CD14-positive monocyte (primary cell): ENCODE data around the gene SLC2A1. TPM values are rescaled to one million over a fixed set of nuclear protein-coding genes. Genes with fewer than 3 reads are reported as not detected.
A peak's percentile ranks its signal among the peaks of the same experiment; 100 is the strongest.

Experiments
- DNase-seq, 3 donors: peaks; one replicate each; pipeline ENCODE4 v3.0.0-alpha.2; 2011 to 2022
- H2AFZ ChIP-seq: 2 replicates; pipeline ENCODE4 v1.6.0; 2012; ENCODE audit warnings: mild to moderate bottlenecking, low read depth, low read length, inconsistent platforms; ENCODE audit not compliant: insufficient read depth, poor library complexity, severe bottlenecking
- H3K27ac ChIP-seq, 2 donors: 1 replicate in 1 of 2; 2 replicates in 1 of 2; pipeline ENCODE4 v1.5.1; 2012 to 2013; ENCODE audit warnings: low read length in 2 of 2, control low read depth in 1 of 2, inconsistent platforms in 1 of 2, low read depth in 1 of 2, mild to moderate bottlenecking in 1 of 2
- H3K27me3 ChIP-seq, 2 donors: one replicate each; pipeline versions ENCODE4 v1.6.0 to v1.6.1; 2011 to 2013; ENCODE audit warnings: low read length in 2 of 2; ENCODE audit not compliant: control insufficient read depth in 2 of 2, insufficient read depth in 2 of 2
- H3K36me3 ChIP-seq, 2 donors: replicated peaks in 1 of 2; 1 replicate in 1 of 2; 2 replicates in 1 of 2; pipeline versions ENCODE4 v1.5.1 to v1.6.1; 2012 to 2013; ENCODE audit warnings: low read length in 2 of 2, control low read depth in 1 of 2, inconsistent platforms in 1 of 2, mild to moderate bottlenecking in 1 of 2; ENCODE audit not compliant: insufficient read depth in 2 of 2, control insufficient read depth in 1 of 2
- H3K4me1 ChIP-seq, 2 donors: 1 replicate in 1 of 2; 2 replicates in 1 of 2; pipeline versions ENCODE4 v1.5.1 to v1.6.1; 2012 to 2013; ENCODE audit warnings: low read length in 2 of 2, control low read depth in 1 of 2, inconsistent platforms in 1 of 2, mild to moderate bottlenecking in 1 of 2, moderate library complexity in 1 of 2; ENCODE audit not compliant: insufficient read depth in 2 of 2, control insufficient read depth in 1 of 2
- H3K4me2 ChIP-seq: replicated peaks from 2 replicates; pipeline ENCODE3; 2012; ENCODE audit warnings: low read length, moderate library complexity, mild to moderate bottlenecking; ENCODE audit not compliant: poor library complexity, severe bottlenecking; ENCODE audit errors: extremely low read depth
- H3K4me3 ChIP-seq, 3 experiments: fragments of 200-600 bp in 1 of 3; sonication (generic) in 1 of 3; replicated peaks in 1 of 3; 1 replicate in 2 of 3; 2 replicates in 1 of 3; pipeline ENCODE4 v1.5.1; 2011 to 2013; ENCODE audit warnings: low read length in 3 of 3, mild to moderate bottlenecking in 3 of 3, control low read depth in 2 of 3, low read depth in 2 of 3, inconsistent platforms in 1 of 3, moderate library complexity in 1 of 3
- H3K79me2 ChIP-seq: 2 replicates; pipeline ENCODE4 v1.6.0; 2012; ENCODE audit warnings: mild to moderate bottlenecking, control low read depth, inconsistent platforms, low read length, moderate library complexity; ENCODE audit not compliant: insufficient read depth
- H3K9ac ChIP-seq: 2 replicates; pipeline ENCODE4 v1.6.0; 2017; ENCODE audit warnings: low read length, mild to moderate bottlenecking; ENCODE audit not compliant: insufficient read depth, poor library complexity, severe bottlenecking
- H3K9me3 ChIP-seq, 2 donors: replicated peaks in 1 of 2; 1 replicate in 1 of 2; 2 replicates in 1 of 2; pipeline versions ENCODE4 v1.5.1 to v1.6.1; 2012 to 2013; ENCODE audit warnings: low read length in 2 of 2, control low read depth in 1 of 2; ENCODE audit not compliant: control insufficient read depth in 1 of 2, insufficient read depth in 1 of 2
- H4K20me1 ChIP-seq: 2 replicates; pipeline ENCODE4 v1.6.0; 2012; ENCODE audit warnings: mild to moderate bottlenecking, low read length, control low read depth, moderate library complexity; ENCODE audit not compliant: insufficient read depth
- H3K27ac Mint-ChIP-seq, 7 donors: one replicate each; pipeline ENCODE4 v1.8.0; 2020; ENCODE audit warnings: mild to moderate bottlenecking in 7 of 7, mixed read lengths in 7 of 7, moderate library complexity in 6 of 7, inconsistent platforms in 2 of 7
- H3K27me3 Mint-ChIP-seq, 3 donors: one replicate each; pipeline ENCODE4 v1.8.0; 2021 to 2022; ENCODE audit warnings: low read depth in 3 of 3, mild to moderate bottlenecking in 3 of 3, mixed read lengths in 3 of 3, moderate library complexity in 3 of 3, inconsistent platforms in 1 of 3
- H3K36me3 Mint-ChIP-seq, 2 donors: one replicate each; pipeline ENCODE4 v1.8.0; 2020; ENCODE audit warnings: mixed read lengths in 2 of 2, inconsistent platforms in 1 of 2, mild to moderate bottlenecking in 1 of 2
- H3K4me1 Mint-ChIP-seq: one replicate; pipeline ENCODE4 v1.8.0; 2020; ENCODE audit warnings: mild to moderate bottlenecking, mixed read lengths
- H3K4me3 Mint-ChIP-seq, 2 donors: one replicate each; pipeline ENCODE4 v1.8.0; 2020; ENCODE audit warnings: mild to moderate bottlenecking in 2 of 2, mixed read lengths in 2 of 2, moderate library complexity in 1 of 2
- H3K9me3 Mint-ChIP-seq, 7 donors: one replicate each; pipeline ENCODE4 v1.8.0; 2020 to 2022; ENCODE audit warnings: mixed read lengths in 7 of 7, mild to moderate bottlenecking in 6 of 7, moderate library complexity in 6 of 7, inconsistent platforms in 2 of 7
- WGBS: methylation state at CpG from one replicate; pipeline ENCODE4 v1.1.5; 2013; ENCODE audit warnings: missing lambda C conversion rate; ENCODE audit not compliant: insufficient coverage; 5-methylcytosine and 5-hydroxymethylcytosine counted together
- intact Hi-C, 2 donors: fragments of 100-400 bp; cut with micrococcal nuclease; formaldehyde crosslinking; loops; one replicate each; pipeline versions ENCODE4 v1.15.0 to v1.15.1; 2023
- polyA plus RNA-seq, 3 donors: library from polyadenylated mRNA; depleted of rRNA in 1 of 3; unstranded in 2 of 3; stranded (reverse) in 1 of 3; fragments of 300-500 nt in 2 of 3; fragments of >200 nt in 1 of 3; fragmentation: Illumina TruSeq in 2 of 3; gene quantifications; 1 replicate in 2 of 3; 2 replicates in 1 of 3; pipeline ENCODE4 v1.2.3, GENCODE V29; 2012 to 2021
- TF ChIP-seq, protein P1 (sequence below): fragments of 200-600 bp; IDR thresholded peaks from one replicate; pipeline ENCODE4 v1.8.0; 2022; ENCODE audit warnings: antibody characterized with exemption, mild to moderate bottlenecking

Gene SLC2A1
- polyA plus RNA-seq, 3 donors: 0.56 to 5.0 (median 0.71) TPM

DNA sequence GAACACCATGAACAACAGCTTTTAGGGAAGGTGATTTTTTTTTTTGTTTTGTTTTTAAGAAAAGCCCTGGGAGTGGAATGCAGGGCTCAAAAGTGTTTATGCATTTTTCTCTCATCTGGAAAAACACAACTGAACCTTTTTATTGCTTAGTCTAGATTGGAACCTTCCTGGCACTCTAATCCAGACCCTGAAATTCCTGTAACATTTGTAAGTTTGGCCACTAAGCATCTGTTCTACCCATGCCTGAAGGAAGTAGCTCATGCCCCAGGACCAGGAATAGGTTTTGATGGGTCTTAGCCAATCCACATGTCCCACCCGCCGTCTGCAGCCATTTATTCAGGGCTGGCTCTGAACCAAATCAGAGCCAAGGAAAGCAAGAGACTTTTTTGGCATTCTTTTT lies 39.7 kb upstream of the SLC2A1 start:
- Histone ChIP-seq H4K20me1 (no peaks in the 10 kb centered on the region), H3K79me2 (no peaks in the 10 kb centered on the region), H3K4me3 (no peak overlapping the region), H3K36me3 (no peaks in the 10 kb centered on the region), H3K9ac (no peak overlapping the region), H3K4me1 (peaks cover 7 to 9% of the 10 kb centered on the region in 2 donors), H3K9me3 (no peaks in the 10 kb centered on the region), H3K4me2 (no peak overlapping the region), H3K27me3 (no peaks in the 10 kb centered on the region), H3K27ac (no peak overlapping the region), H2AFZ (no peak overlapping the region)
- H3K36me3 Mint-ChIP-seq: no peaks in the 10 kb centered on the region
- TF ChIP-seq, protein P1, sequence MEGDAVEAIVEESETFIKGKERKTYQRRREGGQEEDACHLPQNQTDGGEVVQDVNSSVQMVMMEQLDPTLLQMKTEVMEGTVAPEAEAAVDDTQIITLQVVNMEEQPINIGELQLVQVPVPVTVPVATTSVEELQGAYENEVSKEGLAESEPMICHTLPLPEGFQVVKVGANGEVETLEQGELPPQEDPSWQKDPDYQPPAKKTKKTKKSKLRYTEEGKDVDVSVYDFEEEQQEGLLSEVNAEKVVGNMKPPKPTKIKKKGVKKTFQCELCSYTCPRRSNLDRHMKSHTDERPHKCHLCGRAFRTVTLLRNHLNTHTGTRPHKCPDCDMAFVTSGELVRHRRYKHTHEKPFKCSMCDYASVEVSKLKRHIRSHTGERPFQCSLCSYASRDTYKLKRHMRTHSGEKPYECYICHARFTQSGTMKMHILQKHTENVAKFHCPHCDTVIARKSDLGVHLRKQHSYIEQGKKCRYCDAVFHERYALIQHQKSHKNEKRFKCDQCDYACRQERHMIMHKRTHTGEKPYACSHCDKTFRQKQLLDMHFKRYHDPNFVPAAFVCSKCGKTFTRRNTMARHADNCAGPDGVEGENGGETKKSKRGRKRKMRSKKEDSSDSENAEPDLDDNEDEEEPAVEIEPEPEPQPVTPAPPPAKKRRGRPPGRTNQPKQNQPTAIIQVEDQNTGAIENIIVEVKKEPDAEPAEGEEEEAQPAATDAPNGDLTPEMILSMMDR: no peak
- peaks cover 8% of the 10 kb centered on the region for H3K4me1 Mint-ChIP-seq
- no peak for DNase-seq
- H3K4me3 Mint-ChIP-seq: no peak overlapping the region
- H3K9me3 Mint-ChIP-seq: peaks cover 0 to 4% (median 0%) of the 10 kb centered on the region in 7 donors
- no peak overlapping the region for H3K27ac Mint-ChIP-seq
- H3K27me3 Mint-ChIP-seq: peaks cover 0 to 3% (median 0%) of the 10 kb centered on the region in 3 donors
- 85% methylated on average over 2 of the region's 2 CpGs for WGBS
- intact Hi-C loops: loop anchor here in 1 of 2 donors (10.0 kb wide), 1 partner anchor 74 kb away; no protein-coding TSS in a partner anchor

DNA sequence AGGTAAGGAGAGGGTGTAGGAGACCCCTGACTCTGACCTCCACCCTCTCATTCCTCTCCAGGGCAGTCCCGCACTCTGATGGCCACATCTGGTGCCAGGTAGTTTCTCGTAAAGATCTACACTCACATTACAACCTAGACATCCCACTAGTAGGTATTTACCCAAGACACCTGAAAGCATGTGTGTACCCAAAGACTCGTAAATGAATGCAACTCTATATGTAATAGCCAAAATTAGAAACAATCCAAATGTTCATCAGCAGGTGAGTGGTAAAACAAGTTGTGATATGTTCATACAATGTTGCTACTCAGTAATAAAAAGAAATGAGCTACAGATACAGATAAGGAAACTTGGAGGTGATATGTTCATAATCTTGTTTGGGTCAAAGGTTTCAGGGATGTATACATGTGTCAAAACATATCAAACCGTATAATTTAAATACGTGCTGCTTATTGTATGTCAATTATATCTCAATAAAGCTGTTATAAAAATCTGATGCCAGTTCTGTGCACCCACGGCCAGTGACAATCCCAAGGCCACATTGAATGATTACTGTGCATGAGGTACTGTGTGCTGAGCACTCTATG lies 37.8 kb upstream of the SLC2A1 start:
- Histone ChIP-seq H3K27ac (no peak overlapping the region), H3K4me2 (no peak overlapping the region), H3K4me1 (peaks cover 9 to 11% of the 10 kb centered on the region in 2 donors), H3K9ac (no peak overlapping the region), H3K4me3 (no peak overlapping the region), H2AFZ (no peak overlapping the region), H3K36me3 (no peaks in the 10 kb centered on the region), H3K9me3 (no peaks in the 10 kb centered on the region), H3K79me2 (no peaks in the 10 kb centered on the region), H4K20me1 (no peaks in the 10 kb centered on the region), H3K27me3 (no peaks in the 10 kb centered on the region)
- H3K36me3 Mint-ChIP-seq: no peaks in the 10 kb centered on the region
- intact Hi-C loops: loop anchor here in 1 of 2 donors (10.0 kb wide), 1 partner anchor 72 kb away; no protein-coding TSS in a partner anchor
- no peak overlapping the region for H3K4me3 Mint-ChIP-seq
- peaks cover 0 to 4% (median 0%) of the 10 kb centered on the region in 7 donors for H3K9me3 Mint-ChIP-seq
- TF ChIP-seq, protein P1: no peak
- WGBS: 100% methylated on average over 1 of the region's 6 CpGs
- peaks cover 0 to 2% (median 0%) of the 10 kb centered on the region in 3 donors for H3K27me3 Mint-ChIP-seq
- no peak for DNase-seq
- peaks cover 11% of the 10 kb centered on the region for H3K4me1 Mint-ChIP-seq
- peak overlapping the region in 1 of 7 donors; percentile 3 for H3K27ac Mint-ChIP-seq
